HG03139 (cell line): ENCODE data around the gene TBC1D3B.
"Not testable (repeated sequence)": the region's sequence is repeated elsewhere in the genome, so short reads cannot be mapped to it uniquely, and the experiment has no call there.

ENCODE experiments used
- ATAC-seq: cut with Tn5 transposase; IDR thresholded peaks from one replicate; pipeline ENCODE4 v1.9.1; 2021; ENCODE audit not compliant: unreplicated experiment

TBC1D3B gene

GRCh38 chr17:36182176-36183000 lies 6.0 kb upstream of the TBC1D3B start:
- peak; percentile 6 for ATAC-seq

- ATAC-seq, result not testable (repeated sequence)
Observed at GRCh38 chr17:36181446-36182175, 5.2 kb upstream of the TBC1D3B start.

- not testable (repeated sequence) for ATAC-seq
Observed at GRCh38 chr17:36168836-36169235, 7.6 kb downstream of the TBC1D3B start.

- ATAC-seq, result no peak
Observed at GRCh38 chr17:36153895-36154610, 22.4 kb downstream of the TBC1D3B start.

- no peak for ATAC-seq
Observed at GRCh38 chr17:36152639-36153120, 23.8 kb downstream of the TBC1D3B start.

- ATAC-seq, result no peak
Observed at GRCh38 chr17:36151891-36152638, 24.4 kb downstream of the TBC1D3B start.

- no peak for ATAC-seq
Observed at GRCh38 chr17:36149296-36149820, 27.1 kb downstream of the TBC1D3B start.

- ATAC-seq, result no peak
Observed at GRCh38 chr17:36148559-36149295, 27.7 kb downstream of the TBC1D3B start.

- no peak for ATAC-seq
Observed at GRCh38 chr17:36147601-36148000, 28.8 kb downstream of the TBC1D3B start.

- no peak for ATAC-seq
Observed at GRCh38 chr17:36144981-36145729, 31.3 kb downstream of the TBC1D3B start.

- no peak for ATAC-seq
Observed at GRCh38 chr17:36144014-36144413, 32.4 kb downstream of the TBC1D3B start.

GRCh38 chr17:36142806-36143205 lies 33.6 kb downstream of the TBC1D3B start:
- no peak for ATAC-seq

- ATAC-seq, result no peak
Observed at GRCh38 chr17:36142235-36142634, 34.2 kb downstream of the TBC1D3B start.

- no peak for ATAC-seq
Observed at GRCh38 chr17:36136439-36136838, 40.0 kb downstream of the TBC1D3B start.

- ATAC-seq, result no peak
Observed at GRCh38 chr17:36136036-36136435, 40.4 kb downstream of the TBC1D3B start.

GRCh38 chr17:36135465-36135864 lies 41.0 kb downstream of the TBC1D3B start:
- no peak for ATAC-seq

GRCh38 chr17:36133602-36134236 lies 42.7 kb downstream of the TBC1D3B start:
- no peak for ATAC-seq

GRCh38 chr17:36132421-36132831 lies 44.0 kb downstream of the TBC1D3B start:
- ATAC-seq, result no peak

- ATAC-seq, result no peak
Observed at GRCh38 chr17:36131931-36132330, 44.5 kb downstream of the TBC1D3B start.
